HG02973 (cell line): ENCODE data around the gene CFAP299.
"Not testable (repeated sequence)": the region's sequence is repeated elsewhere in the genome, so short reads cannot be mapped to it uniquely, and the experiment has no call there.

ENCODE experiments used
- ATAC-seq: cut with Tn5 transposase; IDR thresholded peaks from one replicate; pipeline ENCODE4 v1.9.1; 2021; ENCODE audit warnings: moderate library complexity; ENCODE audit not compliant: unreplicated experiment

Gene CFAP299

GRCh38 chr4:80705311-80705710 is 369.8 kb downstream of the CFAP299 start:
- ATAC-seq, result no peak

GRCh38 chr4:80709082-80709869 is 373.7 kb downstream of the CFAP299 start:
- no peak for ATAC-seq

- ATAC-seq, result no peak
Observed at GRCh38 chr4:80710748-80711451, 375.4 kb downstream of the CFAP299 start.

GRCh38 chr4:80711956-80712355 is 376.4 kb downstream of the CFAP299 start:
- no peak for ATAC-seq

GRCh38 chr4:80713409-80713808 is 377.9 kb downstream of the CFAP299 start:
- ATAC-seq, result no peak

- ATAC-seq, result no peak
Observed at GRCh38 chr4:80717204-80717603, 381.7 kb downstream of the CFAP299 start.

GRCh38 chr4:80726471-80726870 is 390.9 kb downstream of the CFAP299 start:
- no peak for ATAC-seq

- no peak for ATAC-seq
Observed at GRCh38 chr4:80730158-80730557, 394.6 kb downstream of the CFAP299 start.

- ATAC-seq, result no peak
Observed at GRCh38 chr4:80731436-80731835, 395.9 kb downstream of the CFAP299 start.

- no peak for ATAC-seq
Observed at GRCh38 chr4:80732010-80732409, 396.5 kb downstream of the CFAP299 start.

GRCh38 chr4:80740375-80740774 is 404.8 kb downstream of the CFAP299 start:
- ATAC-seq, result no peak

- not testable (repeated sequence) for ATAC-seq
Observed at GRCh38 chr4:80749558-80749957, 414.0 kb downstream of the CFAP299 start.

- ATAC-seq, result no peak
Observed at GRCh38 chr4:80751200-80751599, 415.7 kb downstream of the CFAP299 start.

- ATAC-seq, result no peak
Observed at GRCh38 chr4:80767944-80768343, 432.4 kb downstream of the CFAP299 start.

- no peak for ATAC-seq
Observed at GRCh38 chr4:80776168-80776567, 440.6 kb downstream of the CFAP299 start.

GRCh38 chr4:80781431-80781830 is 445.9 kb downstream of the CFAP299 start:
- no peak for ATAC-seq

- no peak for ATAC-seq
Observed at GRCh38 chr4:80787306-80787705, 451.8 kb downstream of the CFAP299 start.

GRCh38 chr4:80788798-80789197 is 453.3 kb downstream of the CFAP299 start:
- ATAC-seq, result no peak

GRCh38 chr4:80790152-80790551 is 454.6 kb downstream of the CFAP299 start:
- no peak for ATAC-seq

GRCh38 chr4:80793660-80794059 is 458.1 kb downstream of the CFAP299 start:
- ATAC-seq, result not testable (repeated sequence)

- ATAC-seq, result no peak
Observed at GRCh38 chr4:80798082-80798481, 462.6 kb downstream of the CFAP299 start.

GRCh38 chr4:80800719-80801118 is 465.2 kb downstream of the CFAP299 start:
- not testable (repeated sequence) for ATAC-seq
